BLaER1 treated with 17β-estradiol and CSF1 and Interleukin-3, amounts not matched to agents 10 nM and 100 nM (cell line): ENCODE results near the gene FAM209B.
A peak's percentile ranks its signal among the peaks of the same experiment; 100 is the strongest.
"Not testable (repeated sequence)": the region's sequence is repeated elsewhere in the genome, so short reads cannot be mapped to it uniquely, and the experiment has no call there.

Experiments used
- H3K27ac ChIP-seq, 11 experiments: shearing (Covaris generic); formaldehyde crosslinking; 2 replicates each; pipeline ENCODE4 v1.8.1; 2022
- H3K27me3 ChIP-seq, 11 experiments: shearing (Covaris generic); formaldehyde crosslinking; 2 replicates each; pipeline ENCODE4 v1.8.1; 2022
- H3K36me3 ChIP-seq, 11 experiments: shearing (Covaris generic); formaldehyde crosslinking; 2 replicates each; pipeline ENCODE4 v1.8.1; 2022
- H3K4me1 ChIP-seq, 10 experiments: shearing (Covaris generic); formaldehyde crosslinking; 2 replicates each; pipeline ENCODE4 v1.8.1; 2022
- H3K4me2 ChIP-seq, 11 experiments: shearing (Covaris generic); formaldehyde crosslinking; 2 replicates each; pipeline ENCODE4 v1.8.1; 2022
- H3K4me3 ChIP-seq, 10 experiments: shearing (Covaris generic); formaldehyde crosslinking; 2 replicates each; pipeline ENCODE4 v1.8.1; 2022
- H3K9ac ChIP-seq, 11 experiments: shearing (Covaris generic); formaldehyde crosslinking; 2 replicates each; pipeline ENCODE4 v1.8.1; 2022
- H3K9me3 ChIP-seq, 11 experiments: shearing (Covaris generic); formaldehyde crosslinking; replicated peaks in 1 of 11; 2 replicates each; pipeline ENCODE4 v1.8.1; 2022
- H4K20me1 ChIP-seq, 11 experiments: shearing (Covaris generic); formaldehyde crosslinking; 2 replicates each; pipeline ENCODE4 v1.8.1; 2022
- Cebpa-rat ChIP-seq, 11 experiments: shearing (Covaris generic); IDR thresholded peaks; 2 replicates each; pipeline ENCODE4 v1.8.1; 2022

The FAM209B gene

DNA sequence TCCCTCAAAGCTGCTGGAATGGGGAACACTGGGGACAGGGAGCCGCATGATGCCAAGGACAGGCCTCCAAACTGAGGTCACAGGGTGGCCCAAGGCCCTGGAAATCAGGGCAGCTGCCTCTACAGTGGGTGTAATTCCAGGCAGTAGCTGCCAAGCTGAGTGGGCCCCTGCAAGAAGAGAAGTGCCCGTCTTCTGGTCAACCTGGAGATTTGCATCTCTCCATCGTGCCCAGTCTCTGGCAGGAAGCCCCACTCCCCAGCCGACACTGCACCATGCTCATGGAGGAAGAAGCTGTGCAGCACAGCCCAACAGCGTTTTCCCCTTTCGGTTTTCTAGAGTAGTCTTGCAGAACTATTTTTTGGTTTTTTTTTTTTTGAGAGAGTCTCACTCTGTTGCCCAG, 10.7 kb upstream of the FAM209B start:
- Histone ChIP-seq H3K4me1 (no peaks in the 10 kb centered on the region), H3K36me3 (peaks cover 43 to 53% (median 46%) of the 10 kb centered on the region in 11 experiments), H3K4me3 (no peak overlapping the region), H3K27me3 (no peaks in the 10 kb centered on the region), H3K9ac (no peak overlapping the region), H3K9me3 (peaks cover 43 to 54% (median 50%) of the 10 kb centered on the region in 11 experiments), H3K27ac (no peak overlapping the region), H3K4me2 (no peak overlapping the region), H4K20me1 (no peaks in the 10 kb centered on the region)
- no peak for TF ChIP-seq Cebpa-rat (IDR thresholded peaks at IDR 0.05)

DNA sequence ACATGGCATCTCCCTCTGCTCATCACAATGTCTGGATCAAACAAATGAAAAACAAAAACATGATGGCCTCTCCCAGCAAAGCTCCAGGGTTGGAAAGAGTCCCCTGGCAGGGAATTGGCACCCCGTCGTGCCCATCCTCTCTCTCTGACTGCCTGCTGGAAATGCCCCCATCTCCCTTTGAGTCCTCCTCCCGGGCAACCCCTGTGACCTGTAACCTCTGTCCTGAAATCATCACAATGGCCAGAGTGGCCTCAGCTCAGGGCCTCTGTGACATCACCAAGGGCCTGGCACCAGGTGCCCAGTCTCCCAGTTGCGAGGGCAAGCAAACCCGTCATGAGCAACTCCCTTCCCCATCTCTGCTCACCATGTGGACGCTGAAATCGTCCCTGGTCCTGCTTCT, 8.6 kb upstream of the FAM209B start, which contains the start of gene FAM209A:
Gene FAM209A, plus strand, starts transcription at position 301 of the 400 bp plus-strand sequence. Its CDS starts 65 bp downstream, at position 366.
- H3K4me1 ChIP-seq, H3K4me3 ChIP-seq: not testable (repeated sequence)
- H3K36me3 ChIP-seq: peaks cover 22 to 32% (median 25%) of the 10 kb centered on the region in 11 experiments

DNA sequence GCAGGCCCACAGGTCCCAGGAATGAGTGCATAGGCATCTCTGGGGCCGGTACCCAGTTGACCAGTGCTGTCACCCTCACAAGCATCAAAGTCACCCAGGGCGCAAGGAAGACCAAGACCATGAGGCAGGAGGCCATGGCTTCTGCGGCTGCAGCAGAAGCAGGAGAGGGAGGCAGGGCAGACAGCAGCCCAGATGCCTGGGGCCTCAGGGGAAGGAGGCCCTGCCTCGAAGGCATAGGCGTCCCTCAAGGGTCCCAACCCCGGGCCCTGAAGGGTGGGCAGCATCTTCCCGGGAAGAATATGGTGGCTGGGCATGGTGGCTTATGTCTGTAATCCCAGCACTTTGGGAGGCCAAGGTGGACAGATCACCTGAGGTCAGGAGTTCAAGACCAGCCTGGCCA, 5.5 kb upstream of the FAM209B start:
- Histone ChIP-seq H3K9me3 (peaks cover 0 to 6% (median 0%) of the 10 kb centered on the region in 11 experiments; a peak in 4 of 22 replicates), H3K9ac (no peak overlapping the region), H3K36me3 (peaks cover 0 to under 1% (median 0%) of the 10 kb centered on the region in 11 experiments; a peak in 1 of 22 replicates), H3K4me1 (no peaks in the 10 kb centered on the region), H4K20me1 (no peaks in the 10 kb centered on the region), H3K27ac (no peak overlapping the region), H3K4me3 (no peak overlapping the region), H3K27me3 (no peaks in the 10 kb centered on the region), H3K4me2 (no peak overlapping the region)
- no peak for TF ChIP-seq Cebpa-rat (IDR thresholded peaks at IDR 0.05)

More for the DNA sequence above, 8.6 kb upstream of the FAM209B start, which contains the start of gene FAM209A:
- not testable (repeated sequence) for H3K27ac ChIP-seq, H3K9ac ChIP-seq, H3K4me2 ChIP-seq, H3K27me3 ChIP-seq, H4K20me1 ChIP-seq
- peaks cover 22 to 36% (median 29%) of the 10 kb centered on the region in 11 experiments for H3K9me3 ChIP-seq

DNA sequence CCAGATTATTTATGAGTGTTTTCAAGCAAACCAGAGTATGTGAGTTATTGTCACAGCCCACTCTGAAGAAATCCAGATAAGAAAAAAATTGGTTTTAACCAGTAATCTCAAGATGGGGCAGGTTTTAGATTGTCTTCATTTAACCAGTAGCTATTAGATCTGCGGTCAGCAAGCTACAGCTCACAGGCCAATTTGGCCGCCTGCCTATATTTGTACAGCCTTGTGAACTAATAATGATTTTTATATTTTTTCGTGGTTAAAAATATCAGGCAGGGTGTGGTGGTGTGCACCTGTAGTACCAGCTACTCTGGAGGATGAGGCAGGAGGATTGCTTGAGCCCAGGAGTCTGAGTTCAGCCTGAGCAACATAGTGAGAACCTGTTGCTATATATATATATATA, 5.0 kb downstream of the FAM209B start:
- H3K27me3 ChIP-seq: no peaks in the 10 kb centered on the region
- no peak overlapping the region for H3K9ac ChIP-seq
- H4K20me1 ChIP-seq: no peaks in the 10 kb centered on the region
- TF ChIP-seq Cebpa-rat (IDR thresholded peaks at IDR 0.05): no peak
- H3K27ac ChIP-seq: no peak overlapping the region
- no peak overlapping the region for H3K4me2 ChIP-seq
- no peaks in the 10 kb centered on the region for H3K36me3 ChIP-seq
- H3K4me1 ChIP-seq: no peaks in the 10 kb centered on the region
- H3K4me3 ChIP-seq: no peak overlapping the region
- H3K9me3 ChIP-seq: no peaks in the 10 kb centered on the region

DNA sequence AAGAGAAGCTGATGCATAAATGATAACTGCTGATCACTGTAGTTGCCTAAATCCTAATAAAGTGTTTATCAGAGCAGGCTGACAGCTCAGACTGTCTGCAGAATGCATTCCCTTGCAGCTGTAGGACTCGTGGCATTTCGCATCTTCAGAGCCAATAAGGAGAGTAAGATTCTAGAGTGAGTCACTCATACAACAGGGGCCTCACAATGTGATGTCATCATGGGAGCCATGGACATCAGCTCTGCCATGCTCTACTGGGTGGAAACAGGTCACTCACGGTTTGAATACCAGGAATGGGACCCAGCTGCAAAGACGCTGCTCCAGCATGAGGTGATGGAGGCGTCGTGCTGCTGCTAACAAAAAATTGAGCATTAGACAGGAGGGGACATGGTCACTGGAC, 7.4 kb downstream of the FAM209B start:
- H3K9me3 ChIP-seq: no peaks in the 10 kb centered on the region
- no peak overlapping the region for H3K4me3 ChIP-seq
- no peak overlapping the region for H3K9ac ChIP-seq
- no peaks in the 10 kb centered on the region for H4K20me1 ChIP-seq
- TF ChIP-seq Cebpa-rat (IDR thresholded peaks at IDR 0.05): no peak
- H3K4me1 ChIP-seq: no peaks in the 10 kb centered on the region
- no peaks in the 10 kb centered on the region for H3K36me3 ChIP-seq
- H3K27me3 ChIP-seq: no peaks in the 10 kb centered on the region
- no peak overlapping the region for H3K4me2 ChIP-seq
- no peak overlapping the region for H3K27ac ChIP-seq

DNA sequence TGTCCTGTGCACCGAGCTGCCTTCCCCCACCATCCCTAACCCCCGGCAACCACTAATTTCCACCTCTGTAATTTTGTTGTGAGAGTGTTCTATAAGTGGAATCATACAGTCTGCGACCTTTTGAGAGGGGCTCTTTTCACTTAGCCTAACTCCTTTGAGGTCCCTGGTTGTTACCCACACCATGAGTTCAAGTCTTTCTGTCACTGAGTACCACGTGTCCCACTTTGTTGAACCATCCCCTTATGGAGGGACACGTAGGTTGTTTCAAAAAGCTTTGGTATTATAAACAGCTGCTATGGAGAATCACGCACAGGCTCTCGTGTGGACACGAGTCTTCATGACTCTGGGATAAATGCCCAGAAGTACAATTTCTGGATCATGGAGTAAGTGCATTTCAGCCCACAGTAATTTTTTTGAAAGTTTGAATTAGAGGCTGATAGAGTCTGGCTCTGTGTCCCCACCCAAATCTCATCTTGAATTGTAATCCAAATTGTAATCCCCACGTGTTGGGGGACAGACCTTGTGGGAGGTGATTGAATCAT, 9.5 kb downstream of the FAM209B start:
- Histone ChIP-seq H3K36me3 (no peaks in the 10 kb centered on the region), H3K4me3 (no peak overlapping the region), H3K4me1 (no peaks in the 10 kb centered on the region), H4K20me1 (no peaks in the 10 kb centered on the region), H3K9ac (no peak overlapping the region), H3K27ac (no peak overlapping the region), H3K4me2 (no peak overlapping the region), H3K9me3 (no peaks in the 10 kb centered on the region), H3K27me3 (no peaks in the 10 kb centered on the region)
- no peak for TF ChIP-seq Cebpa-rat (IDR thresholded peaks at IDR 0.05)

DNA sequence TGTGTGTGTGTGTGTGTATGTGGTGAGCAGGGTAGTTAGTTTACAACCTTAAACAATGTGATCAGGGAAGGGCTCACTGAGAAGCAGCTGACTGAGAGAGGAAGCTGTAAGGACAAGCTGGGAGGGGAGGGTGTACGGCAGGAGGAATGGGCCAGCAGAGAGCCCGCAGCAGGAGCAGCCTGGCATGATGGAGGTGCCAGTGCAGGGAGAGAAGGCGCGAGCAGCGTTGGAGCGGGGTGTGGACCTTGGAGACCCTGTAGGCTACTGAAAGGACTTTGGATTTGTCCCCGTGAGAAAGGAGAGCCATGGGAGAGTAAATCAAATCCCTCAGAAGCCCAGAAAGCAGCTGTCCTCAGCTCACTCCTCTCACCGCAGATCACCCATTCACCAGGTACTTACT, 18.5 kb downstream of the FAM209B start:
- no peak for TF ChIP-seq Cebpa-rat (IDR thresholded peaks at IDR 0.05)
- H3K9me3 ChIP-seq: peaks cover 0 to 10% (median 0%) of the 10 kb centered on the region in 11 experiments; a peak in 6 of 22 replicates
- H4K20me1 ChIP-seq: no peaks in the 10 kb centered on the region
- no peaks in the 10 kb centered on the region for H3K27me3 ChIP-seq
- no peaks in the 10 kb centered on the region for H3K36me3 ChIP-seq
- no peak overlapping the region for H3K4me3 ChIP-seq
- H3K27ac ChIP-seq: peak overlapping the region in 4 of 11 experiments; percentile 11 to 55 (median 29); a peak in 3 of 22 replicates
- peak overlapping the region in 2 of 11 experiments; percentile 18 to 31; a peak in 2 of 22 replicates for H3K9ac ChIP-seq
- peak overlapping the region in 2 of 11 experiments; percentile 0 to 23; a peak in 3 of 22 replicates for H3K4me2 ChIP-seq
- peaks cover 31 to 46% (median 38%) of the 10 kb centered on the region in 10 experiments for H3K4me1 ChIP-seq

DNA sequence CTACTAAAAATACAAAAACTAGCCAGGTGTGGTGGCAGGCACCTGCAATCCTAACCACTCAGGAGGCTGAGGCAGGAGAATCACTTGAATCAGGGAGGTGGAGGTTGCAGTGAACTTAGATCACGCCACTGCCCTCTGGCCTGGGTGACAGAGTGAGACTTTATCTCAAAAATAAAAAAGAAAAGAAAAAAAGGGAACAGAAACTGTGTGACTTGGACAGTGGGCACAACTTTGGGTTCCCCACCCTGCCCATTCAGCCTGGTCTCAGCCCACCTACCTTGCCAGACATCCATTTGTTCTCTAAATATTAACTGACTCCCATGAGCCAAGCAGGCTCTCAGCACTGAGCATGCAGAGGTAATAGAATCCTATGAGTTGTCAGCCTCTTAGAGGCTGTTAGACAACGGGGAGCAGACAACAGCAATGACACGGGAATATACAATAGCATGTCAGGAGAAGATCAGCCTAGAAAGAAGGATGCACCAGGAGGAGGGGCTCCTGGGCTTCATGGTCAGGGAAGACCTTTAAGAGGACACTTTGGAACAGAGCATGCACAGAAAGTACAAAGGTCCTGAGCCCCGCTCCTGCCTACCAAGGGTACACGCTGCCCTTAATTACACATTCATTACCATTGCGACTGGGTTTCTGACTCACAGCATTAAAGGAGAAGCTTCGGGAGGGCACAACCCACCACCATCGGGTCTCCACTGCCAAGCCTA, 20.0 kb downstream of the FAM209B start:
- no peak for TF ChIP-seq Cebpa-rat (IDR thresholded peaks at IDR 0.05)
- Histone ChIP-seq H4K20me1 (no peaks in the 10 kb centered on the region), H3K4me1 (peaks cover 31 to 46% (median 38%) of the 10 kb centered on the region in 10 experiments), H3K9ac (peak overlapping the region in 8 of 11 experiments; percentile 8 to 45 (median 32); a peak in 7 of 22 replicates), H3K4me2 (peak overlapping the region; percentile 37 to 79 (median 68); a peak in 21 of 22 replicates), H3K36me3 (no peaks in the 10 kb centered on the region), H3K4me3 (no peak overlapping the region), H3K9me3 (peaks cover 0 to 9% (median 0%) of the 10 kb centered on the region in 11 experiments; a peak in 6 of 22 replicates), H3K27me3 (no peaks in the 10 kb centered on the region), H3K27ac (peak overlapping the region in 9 of 11 experiments; percentile 62 to 91 (median 82); a peak in 19 of 22 replicates)

DNA sequence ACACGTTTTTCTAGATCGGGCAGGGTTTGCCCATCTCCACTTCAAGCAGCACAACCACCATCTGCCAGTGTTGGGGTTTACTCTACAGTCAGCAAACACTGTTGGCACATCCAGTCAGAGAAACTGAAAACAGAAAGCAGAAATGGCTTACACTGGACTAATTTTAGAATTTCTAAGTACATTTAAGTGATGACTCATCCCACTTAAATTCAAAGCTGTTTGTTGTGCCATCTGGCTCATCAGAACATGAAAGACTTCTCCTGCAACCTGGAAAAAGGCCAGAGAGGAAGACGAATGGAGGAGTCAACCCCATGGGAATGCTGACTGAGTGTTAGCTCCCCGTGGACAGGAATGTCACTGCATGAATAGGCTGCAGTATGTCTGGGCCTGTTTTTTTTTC, 21.8 kb downstream of the FAM209B start:
- Histone ChIP-seq H3K9ac (peak overlapping the region in 8 of 11 experiments; percentile 24 to 73 (median 57); a peak in 14 of 22 replicates), H3K9me3 (no peaks in the 10 kb centered on the region), H3K4me3 (peak overlapping the region in 1 of 10 experiments; percentile 8; a peak in 1 of 20 replicates), H3K4me1 (peaks cover 31 to 46% (median 38%) of the 10 kb centered on the region in 10 experiments), H3K27ac (peak overlapping the region in 9 of 11 experiments; percentile 72 to 91 (median 83); a peak in 18 of 22 replicates), H4K20me1 (no peaks in the 10 kb centered on the region), H3K4me2 (peak overlapping the region; percentile 52 to 86 (median 68); a peak in 21 of 22 replicates), H3K36me3 (no peaks in the 10 kb centered on the region), H3K27me3 (no peaks in the 10 kb centered on the region)
- TF ChIP-seq Cebpa-rat (IDR thresholded peaks at IDR 0.05): peak in 9 of 11 experiments; percentile 47 to 91 (median 69); a peak in 14 of 22 replicates
